Breast epithelium (tissue), 4 donors: Measurements from ENCODE around the gene ADAM30. TPM values are rescaled to one million over a fixed set of nuclear protein-coding genes. Genes with fewer than 3 reads are reported as not detected.

Experiments
- DNase-seq, 2 donors: peaks; one replicate each; pipeline ENCODE4 v3.0.0-alpha.2; 2019; ENCODE audit warnings: low spot score in 2 of 2
- H3K27ac ChIP-seq, 2 donors: fragments of 200-600 bp; sonication (generic) in 1 of 2; one replicate each; pipeline ENCODE4 v1.5.1; 2016 to 2019; ENCODE audit warnings: mild to moderate bottlenecking in 1 of 2
- H3K27me3 ChIP-seq, 2 donors: fragments of 200-600 bp; sonication (generic) in 1 of 2; one replicate each; pipeline versions ENCODE4 v1.5.1 to v1.6.0; 2017 to 2019; ENCODE audit warnings: control low read depth in 1 of 2, mild to moderate bottlenecking in 1 of 2
- H3K36me3 ChIP-seq: fragments of 200-600 bp; one replicate; pipeline ENCODE4 v1.5.1; 2019
- H3K4me1 ChIP-seq, 2 donors: fragments of 200-600 bp; sonication (generic); one replicate each; pipeline ENCODE4 v1.5.1; 2016 to 2019; ENCODE audit warnings: control low read depth in 1 of 2
- H3K4me3 ChIP-seq, 3 donors: fragments of 200-600 bp; sonication (generic); 1 replicate in 2 of 3; 2 replicates in 1 of 3; pipeline ENCODE4 v1.5.1; 2016 to 2019; ENCODE audit warnings: mild to moderate bottlenecking in 3 of 3, moderate library complexity in 2 of 3
- H3K9me3 ChIP-seq, 2 donors: fragments of 200-600 bp; sonication (generic) in 1 of 2; one replicate each; pipeline ENCODE4 v1.5.1; 2016 to 2019; ENCODE audit warnings: control low read depth in 1 of 2
- CTCF ChIP-seq, 3 donors: fragments of 450-650 bp; IDR thresholded peaks; one replicate each; pipeline ENCODE4 v1.5.1; 2016 to 2017; ENCODE audit warnings: antibody characterized with exemption in 3 of 3, mild to moderate bottlenecking in 3 of 3, moderate library complexity in 3 of 3
- POLR2A ChIP-seq: fragments of 450-650 bp; IDR thresholded peaks from one replicate; pipeline ENCODE4 v1.6.1; 2016; ENCODE audit warnings: antibody characterized with exemption, mild to moderate bottlenecking, moderate library complexity
- POLR2AphosphoS5 ChIP-seq, 3 donors: sonication (generic); formaldehyde crosslinking; IDR thresholded peaks; one replicate each; pipeline ENCODE4 v1.6.1; 2017; ENCODE audit warnings: antibody characterized with exemption in 3 of 3
- intact Hi-C: fragments of 100-400 bp; cut with DNase I; formaldehyde crosslinking; loops from one replicate; pipeline ENCODE4 v1.15.1; 2023; ENCODE audit warnings: low total_unique reads
- total RNA-seq, 3 donors: library from RNA; depleted of rRNA; stranded (reverse); fragments of >200 nt; gene quantifications; one replicate each; pipeline ENCODE4 v1.1.0, GENCODE V29; 2016

Gene ADAM30
- total RNA-seq, 3 donors from 2014 or later = not detected

DNA sequence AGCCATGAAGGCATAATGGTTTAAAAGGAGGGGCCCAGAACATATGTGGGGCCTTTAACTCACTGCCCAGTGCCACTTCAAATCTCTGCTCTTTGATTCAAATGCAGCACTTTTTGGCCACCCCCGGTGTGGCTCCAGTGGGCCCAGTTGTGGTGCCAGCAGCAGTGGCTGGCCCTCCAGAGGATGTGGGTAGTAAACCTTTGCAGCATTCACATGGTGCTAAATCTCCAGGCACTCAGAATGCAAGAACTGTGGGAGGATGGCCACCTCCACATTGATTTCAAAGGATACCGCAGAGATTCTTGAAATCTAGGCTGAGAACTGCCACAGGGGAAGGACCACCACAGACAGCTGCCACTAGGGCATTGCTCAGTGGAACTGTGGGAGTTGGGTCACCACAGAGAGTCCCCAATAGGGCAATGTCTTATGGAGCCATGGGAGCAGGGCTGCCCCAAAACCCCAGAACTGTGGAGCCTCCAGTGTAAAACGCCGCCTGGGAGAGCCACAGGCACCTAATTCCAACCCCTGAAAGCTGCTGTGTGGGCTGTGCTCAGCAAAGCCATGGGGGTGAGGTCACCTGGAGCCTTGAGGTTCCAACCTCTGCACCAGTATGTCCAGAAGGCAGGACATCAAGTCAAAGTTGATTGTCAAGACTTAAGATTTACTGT is 6.6 kb upstream of the ADAM30 start:
- no peak overlapping the region for H3K4me3 ChIP-seq
- peaks cover 0 to 10% of the 10 kb centered on the region in 2 donors for H3K9me3 ChIP-seq
- no peak for DNase-seq
- intact Hi-C loops = no loop called here
- no peak for TF ChIP-seq POLR2AphosphoS5 (IDR thresholded peaks at IDR 0.05)
- no peak for TF ChIP-seq POLR2A
- no peak for TF ChIP-seq CTCF (IDR thresholded peaks at IDR 0.05)
- H3K27ac ChIP-seq = no peak overlapping the region
- H3K27me3 ChIP-seq = no peaks in the 10 kb centered on the region
- H3K36me3 ChIP-seq = no peaks in the 10 kb centered on the region
- H3K4me1 ChIP-seq = no peaks in the 10 kb centered on the region

GRCh38 chr1:119898981-119899720 is 2.8 kb upstream of the ADAM30 start:
- intact Hi-C loops = no loop called here
- H3K9me3 ChIP-seq = no peaks in the 10 kb centered on the region
- H3K4me1 ChIP-seq = no peaks in the 10 kb centered on the region
- H3K27me3 ChIP-seq = no peaks in the 10 kb centered on the region
- TF ChIP-seq POLR2A (no peak), CTCF (IDR thresholded peaks at IDR 0.05) (no peak), POLR2AphosphoS5 (IDR thresholded peaks at IDR 0.05) (no peak)
- no peaks in the 10 kb centered on the region for H3K36me3 ChIP-seq
- H3K4me3 ChIP-seq = no peak overlapping the region
- H3K27ac ChIP-seq = no peak overlapping the region
- DNase-seq = no peak

- no peaks in the 10 kb centered on the region for H3K36me3 ChIP-seq
- no peak overlapping the region for H3K4me3 ChIP-seq
- TF ChIP-seq POLR2A (no peak), CTCF (IDR thresholded peaks at IDR 0.05) (no peak), POLR2AphosphoS5 (IDR thresholded peaks at IDR 0.05) (no peak)
- H3K4me1 ChIP-seq = no peaks in the 10 kb centered on the region
- DNase-seq = no peak
- H3K9me3 ChIP-seq = no peaks in the 10 kb centered on the region
- H3K27ac ChIP-seq = no peak overlapping the region
- intact Hi-C loops = no loop called here
- H3K27me3 ChIP-seq = no peaks in the 10 kb centered on the region
Observed at GRCh38 chr1:119898530-119898929, 2.2 kb upstream of the ADAM30 start.

GRCh38 chr1:119895102-119895501 is 1.2 kb downstream of the ADAM30 start:
- Histone ChIP-seq H3K27me3 (no peaks in the 10 kb centered on the region), H3K4me1 (no peaks in the 10 kb centered on the region), H3K27ac (no peak overlapping the region), H3K4me3 (no peak overlapping the region), H3K9me3 (no peaks in the 10 kb centered on the region), H3K36me3 (no peaks in the 10 kb centered on the region)
- intact Hi-C loops = no loop called here
- no peak for TF ChIP-seq CTCF (IDR thresholded peaks at IDR 0.05)
- no peak for TF ChIP-seq POLR2A
- TF ChIP-seq POLR2AphosphoS5 (IDR thresholded peaks at IDR 0.05) = no peak
- no peak for DNase-seq
